Common myeloid progenitor, CD34-positive (primary cell): Measurements from ENCODE around the gene PDCD1LG2.

Experiments used
- CTCF ChIA-PET: fragments of 350-600 bp; sonication (Branson Sonifier 250); formaldehyde crosslinking; loops from one replicate; lab custom pipeline; 2021; ENCODE audit warnings: antibody characterized with exemption; lab: Charles Lee
- POLR2A ChIA-PET: fragments of 350-600 bp; sonication (Branson Sonifier 250); formaldehyde crosslinking; loops from one replicate; lab custom pipeline; 2021; ENCODE audit warnings: antibody characterized with exemption; lab: Charles Lee
- DNase-seq, 3 donors: peaks; one replicate each; pipeline versions ENCODE4 v3.0.0 to v3.0.0-alpha.2; 2013
- H3K27ac ChIP-seq, 2 experiments: 1 replicate in 1 of 2; 2 replicates in 1 of 2; pipeline ENCODE4 v1.7.0; 2013; ENCODE audit warnings: inconsistent platforms in 2 of 2, low read length in 2 of 2, mild to moderate bottlenecking in 2 of 2, low read depth in 1 of 2, moderate library complexity in 1 of 2; ENCODE audit not compliant: severe bottlenecking in 2 of 2, insufficient read depth in 1 of 2, poor library complexity in 1 of 2
- H3K27me3 ChIP-seq, 5 experiments: replicated peaks in 2 of 5; 1 replicate in 3 of 5; 2 replicates in 2 of 5; pipeline versions ENCODE4 v1.6.1 to v1.7.0; 2013; ENCODE audit warnings: low read length in 4 of 5, mild to moderate bottlenecking in 2 of 5, moderate library complexity in 2 of 5, inconsistent platforms in 1 of 5; ENCODE audit not compliant: insufficient read depth in 5 of 5, control insufficient read depth in 4 of 5
- H3K36me3 ChIP-seq, 4 experiments: 1 replicate in 2 of 4; 2 replicates in 2 of 4; pipeline versions ENCODE4 v1.6.1 to v1.7.0; 2013; ENCODE audit warnings: low read length in 3 of 4, control low read depth in 1 of 4, mild to moderate bottlenecking in 1 of 4; ENCODE audit not compliant: control insufficient read depth in 4 of 4, insufficient read depth in 4 of 4
- H3K4me1 ChIP-seq, 4 experiments: 1 replicate in 3 of 4; 2 replicates in 1 of 4; pipeline versions ENCODE4 v1.6.1 to v1.7.1; 2013; ENCODE audit warnings: low read length in 3 of 4, mild to moderate bottlenecking in 3 of 4, control low read depth in 1 of 4, inconsistent platforms in 1 of 4, moderate library complexity in 1 of 4; ENCODE audit not compliant: control insufficient read depth in 4 of 4, insufficient read depth in 4 of 4; ENCODE audit errors: control extremely low read depth in 1 of 4
- H3K4me3 ChIP-seq, 7 experiments: 1 replicate in 4 of 7; 2 replicates in 3 of 7; pipeline versions ENCODE4 v1.5.1 to v1.7.0; 2013; ENCODE audit warnings: mild to moderate bottlenecking in 7 of 7, low read length in 6 of 7, moderate library complexity in 6 of 7, inconsistent platforms in 2 of 7, low read depth in 2 of 7, control low read depth in 1 of 7; ENCODE audit not compliant: insufficient read depth in 4 of 7, control insufficient read depth in 1 of 7; ENCODE audit errors: extremely low read depth in 1 of 7
- H3K9me3 ChIP-seq, 5 experiments: 1 replicate in 4 of 5; 2 replicates in 1 of 5; pipeline versions ENCODE4 v1.6.1 to v1.7.1; 2013; ENCODE audit warnings: low read length in 4 of 5, mild to moderate bottlenecking in 2 of 5, inconsistent platforms in 1 of 5, low read depth in 1 of 5, moderate library complexity in 1 of 5; ENCODE audit not compliant: control insufficient read depth in 4 of 5, insufficient read depth in 2 of 5; ENCODE audit errors: control extremely low read depth in 1 of 5
- WGBS: methylation state at CpG from one replicate; pipeline ENCODE4 v1.1.5; 2013; ENCODE audit not compliant: insufficient coverage; 5-methylcytosine and 5-hydroxymethylcytosine counted together

PDCD1LG2 gene

DNA sequence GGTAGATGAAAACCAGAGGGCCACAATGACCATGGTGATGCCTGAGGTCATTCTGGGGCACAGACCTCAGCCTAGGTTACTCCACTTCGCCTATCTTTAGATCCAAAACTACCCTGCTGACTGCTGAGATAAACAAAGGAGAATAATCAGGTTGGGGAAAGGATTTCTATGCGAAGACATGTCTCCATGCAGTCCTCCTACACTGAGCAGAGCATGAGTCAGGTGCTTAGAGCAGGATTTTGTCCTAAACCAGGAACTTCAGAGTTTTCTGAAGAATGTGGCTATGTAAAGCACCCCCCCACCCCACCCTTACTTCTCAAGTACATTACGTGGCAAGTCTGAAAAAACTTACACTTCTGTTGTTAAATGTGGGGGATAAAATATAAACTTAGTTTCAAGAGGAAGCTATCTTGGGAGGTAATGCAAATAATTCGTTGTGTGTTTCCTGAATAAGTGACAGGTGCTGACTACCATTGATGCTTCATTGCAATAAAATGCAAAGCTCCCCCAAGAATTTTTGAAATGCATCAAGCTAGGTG is 19.4 kb downstream of the PDCD1LG2 start:
- ChIA-PET CTCF (interaction anchor here (0.9 to 1.8 kb wide), 5 partner anchors 10 to 80 kb away, joined by 3 to 6 read pairs (median 4); partner anchors contain the start of gene CD274), POLR2A (no interaction called here)
- no peaks in the 10 kb centered on the region for H3K9me3 ChIP-seq
- no peak overlapping the region for H3K27ac ChIP-seq
- H3K27me3 ChIP-seq, result no peaks in the 10 kb centered on the region
- WGBS, result 61% methylated on average over 3 of the region's 4 CpGs
- H3K36me3 ChIP-seq, result no peaks in the 10 kb centered on the region
- H3K4me1 ChIP-seq, result peaks cover 14 to 30% (median 26%) of the 10 kb centered on the region in 4 experiments
- peak overlapping the region in 1 of 7 experiments; percentile 14 for H3K4me3 ChIP-seq
- peak in 2 of 3 donors; percentile 58 to 71 for DNase-seq

DNA sequence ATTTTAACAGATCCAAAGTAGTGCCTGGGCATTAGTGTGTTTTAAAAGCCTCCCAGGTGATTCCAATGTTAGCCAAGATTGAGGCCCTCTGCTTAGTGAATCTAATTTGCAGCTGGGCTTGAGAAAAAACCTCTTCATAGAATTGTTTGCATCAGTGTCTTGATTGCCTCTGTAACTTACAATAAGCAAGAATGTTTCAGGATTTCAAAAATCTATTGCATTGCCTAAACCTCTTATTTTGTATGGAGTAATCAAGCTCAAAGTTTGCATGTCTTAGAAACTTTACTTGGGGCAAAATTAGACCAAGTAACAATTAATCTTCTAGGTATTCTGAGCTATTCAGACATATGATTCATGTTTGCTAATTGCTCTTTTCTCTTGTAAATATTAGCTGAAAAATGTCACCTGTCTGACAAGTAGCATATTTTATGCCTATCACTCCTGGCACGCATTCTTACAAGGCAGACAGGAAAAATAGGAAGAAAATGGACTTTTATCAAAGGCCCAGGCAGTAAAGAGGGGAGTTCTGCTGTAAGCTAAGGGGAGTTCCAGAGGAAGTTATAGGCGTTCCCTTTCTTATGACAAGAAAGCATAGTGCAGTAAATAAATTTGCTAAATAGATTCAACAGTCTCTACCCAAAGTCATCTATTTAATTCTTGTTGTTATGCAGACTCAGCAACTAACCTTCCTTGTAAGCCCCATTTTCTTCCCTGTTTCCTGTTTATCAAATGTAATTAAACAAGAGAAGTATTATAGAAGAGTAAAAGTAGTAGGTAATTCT is 21.0 kb downstream of the PDCD1LG2 start:
- peak overlapping the region; percentile 8 to 62 for H3K27ac ChIP-seq
- ChIA-PET CTCF (interaction anchor here (0.7 to 1.8 kb wide), 8 partner anchors 10 to 81 kb away, joined by 3 to 6 read pairs (median 4); partner anchors contain the start of gene CD274), POLR2A (no interaction called here)
- H3K36me3 ChIP-seq, result no peaks in the 10 kb centered on the region
- H3K27me3 ChIP-seq, result no peaks in the 10 kb centered on the region
- DNase-seq, result peak; percentile 31 to 81 (median 73)
- peaks cover 17 to 31% (median 28%) of the 10 kb centered on the region in 4 experiments for H3K4me1 ChIP-seq
- no peaks in the 10 kb centered on the region for H3K9me3 ChIP-seq
- WGBS, result no CpG with 5 or more reads among the region's 2 CpGs
- no peak overlapping the region for H3K4me3 ChIP-seq

DNA sequence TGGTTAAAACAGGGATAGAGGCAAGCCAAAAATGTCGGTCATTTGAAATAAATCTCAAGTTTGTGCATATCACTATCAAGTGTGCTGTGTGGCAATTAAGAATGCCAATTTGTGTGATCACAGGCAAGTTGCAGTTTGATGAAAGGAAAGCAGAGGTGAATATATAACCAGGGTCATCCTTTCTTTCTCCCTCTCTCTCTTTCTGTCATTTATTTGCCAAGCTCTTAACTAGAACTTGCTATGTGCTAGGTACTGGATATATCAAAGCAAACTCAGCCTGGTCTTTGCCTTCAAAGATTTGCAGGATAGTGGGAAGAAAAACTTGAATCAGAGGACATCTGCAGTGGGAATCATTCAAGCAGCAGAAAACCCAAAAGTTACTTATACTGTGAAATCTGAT is 22.0 kb downstream of the PDCD1LG2 start:
- Histone ChIP-seq H3K4me1 (peaks cover 20 to 36% (median 30%) of the 10 kb centered on the region in 4 experiments), H3K9me3 (no peaks in the 10 kb centered on the region), H3K27me3 (no peaks in the 10 kb centered on the region), H3K27ac (no peak overlapping the region), H3K4me3 (no peak overlapping the region), H3K36me3 (no peaks in the 10 kb centered on the region)
- 100% methylated on average over 1 of the region's 1 CpG for WGBS
- ChIA-PET POLR2A (no interaction called here), CTCF (interaction anchor here (1.0 to 1.2 kb wide), 2 partner anchors 9 to 11 kb away, joined by 3 to 4 read pairs; no protein-coding TSS in a partner anchor)
- DNase-seq, result no peak

DNA sequence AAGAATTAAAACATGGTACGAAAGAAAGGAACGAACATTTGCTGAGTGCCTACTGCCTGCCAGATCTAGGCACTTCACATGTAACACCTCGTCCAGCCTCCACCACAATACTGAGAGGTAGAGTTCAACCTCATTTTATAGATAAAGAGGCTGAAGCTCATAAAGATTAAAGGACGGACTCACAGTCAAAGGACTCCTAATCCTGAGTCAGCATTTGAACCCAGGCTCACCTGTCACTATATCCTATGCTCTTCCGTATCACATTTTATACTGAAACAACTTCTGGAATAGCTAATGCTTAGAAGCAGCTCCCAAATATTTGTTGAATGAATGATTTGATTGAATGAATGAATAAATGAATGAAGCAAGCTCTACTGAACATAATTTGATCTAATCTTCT is 22.5 kb downstream of the PDCD1LG2 start:
- no peak for DNase-seq
- ChIA-PET CTCF (interaction anchor here (1.2 kb wide), 1 partner anchor 9 kb away, joined by 4 read pairs; no protein-coding TSS in a partner anchor), POLR2A (no interaction called here)
- Histone ChIP-seq H3K4me1 (peaks cover 20 to 36% (median 30%) of the 10 kb centered on the region in 4 experiments), H3K27me3 (no peaks in the 10 kb centered on the region), H3K27ac (no peak overlapping the region), H3K4me3 (no peak overlapping the region), H3K9me3 (no peaks in the 10 kb centered on the region), H3K36me3 (no peaks in the 10 kb centered on the region)
- 93% methylated on average over 3 of the region's 5 CpGs for WGBS

DNA sequence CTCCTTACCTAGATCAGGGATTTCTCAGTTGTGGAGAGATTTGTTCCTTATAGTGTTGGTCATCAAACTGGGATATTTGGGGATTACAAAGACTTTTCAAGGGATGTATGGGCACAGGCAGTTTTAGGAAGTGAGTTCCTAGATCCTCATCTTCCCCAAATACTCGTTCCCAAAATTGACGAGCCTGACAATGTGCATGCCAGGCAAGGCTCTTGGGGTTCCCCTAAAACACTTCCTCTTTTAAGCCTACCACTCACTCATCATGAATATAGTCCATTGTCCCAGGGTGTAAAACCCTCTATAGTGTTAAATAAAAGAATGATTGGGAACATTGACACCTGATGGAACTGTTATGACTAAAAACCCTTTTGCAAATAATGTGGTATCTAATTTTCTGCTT is 26.4 kb downstream of the PDCD1LG2 start:
- ChIA-PET POLR2A (no interaction called here), CTCF (no interaction called here)
- peak in 2 of 3 donors; percentile 71 to 77 for DNase-seq
- Histone ChIP-seq H3K4me3 (no peak overlapping the region), H3K27me3 (no peaks in the 10 kb centered on the region), H3K9me3 (no peaks in the 10 kb centered on the region), H3K4me1 (peaks cover 3 to 14% (median 13%) of the 10 kb centered on the region in 4 experiments), H3K36me3 (no peaks in the 10 kb centered on the region), H3K27ac (no peak overlapping the region)
- WGBS, result no CpG with 5 or more reads among the region's 2 CpGs

DNA sequence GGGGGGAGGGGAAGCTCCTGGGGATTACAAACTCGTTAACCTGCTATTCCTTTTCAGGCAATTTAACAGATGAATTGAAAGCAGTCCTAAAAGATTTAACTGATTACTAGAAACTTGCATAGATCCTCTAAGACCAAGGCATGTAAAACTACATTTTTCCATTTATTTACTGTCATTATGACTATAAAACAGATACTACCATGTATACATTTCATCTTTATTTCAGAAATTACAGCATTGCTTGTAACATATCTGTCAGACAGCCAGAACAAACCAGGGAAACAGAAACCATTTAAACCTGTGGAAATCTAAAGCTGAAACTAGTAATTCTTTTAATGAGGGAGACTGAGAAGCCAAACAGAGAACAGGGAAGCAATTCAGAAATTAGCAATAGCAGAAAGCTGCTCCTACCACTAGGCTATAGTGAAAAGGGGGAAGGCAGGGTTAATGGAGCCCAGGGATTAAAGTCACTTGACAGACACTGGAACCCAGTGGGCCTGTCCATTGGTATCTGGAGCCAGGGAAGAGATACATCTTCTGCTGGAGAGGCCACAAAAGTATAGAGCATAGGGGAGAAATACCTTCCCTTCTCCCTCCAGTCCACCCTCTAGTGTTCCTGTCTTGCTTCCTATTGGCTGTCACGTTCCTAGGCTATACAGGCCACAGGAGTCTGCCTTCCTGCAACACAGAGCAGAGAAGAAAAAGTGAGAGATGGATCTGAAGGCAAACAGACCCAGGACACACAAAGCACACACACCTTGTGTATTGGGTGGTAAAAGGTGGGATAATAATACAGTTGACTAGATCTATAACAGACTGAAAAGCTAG is 33.8 kb downstream of the PDCD1LG2 start:
- Histone ChIP-seq H3K4me1 (no peaks in the 10 kb centered on the region), H3K27ac (no peak overlapping the region), H3K36me3 (no peaks in the 10 kb centered on the region), H3K4me3 (no peak overlapping the region), H3K27me3 (no peaks in the 10 kb centered on the region), H3K9me3 (no peaks in the 10 kb centered on the region)
- ChIA-PET CTCF (interaction anchor here (1.0 to 1.1 kb wide), 2 partner anchors 7 to 10 kb away, joined by 3 read pairs; no protein-coding TSS in a partner anchor), POLR2A (no interaction called here)
- no CpG with 5 or more reads among the region's 2 CpGs for WGBS
- DNase-seq, result no peak
